GM19043 (cell line): Measurements from ENCODE around the gene FMNL2.
"Not testable (repeated sequence)": the region's sequence is repeated elsewhere in the genome, so short reads cannot be mapped to it uniquely, and the experiment has no call there.

Experiments used
- ATAC-seq: cut with Tn5 transposase; IDR thresholded peaks from one replicate; pipeline ENCODE4 v1.9.1; 2021; ENCODE audit warnings: low read depth; ENCODE audit not compliant: unreplicated experiment

The FMNL2 gene

GRCh38 chr2:152372438-152372984 lies 37.5 kb downstream of the FMNL2 start:
- no peak for ATAC-seq

GRCh38 chr2:152375174-152375573 lies 40.2 kb downstream of the FMNL2 start:
- no peak for ATAC-seq

DNA sequence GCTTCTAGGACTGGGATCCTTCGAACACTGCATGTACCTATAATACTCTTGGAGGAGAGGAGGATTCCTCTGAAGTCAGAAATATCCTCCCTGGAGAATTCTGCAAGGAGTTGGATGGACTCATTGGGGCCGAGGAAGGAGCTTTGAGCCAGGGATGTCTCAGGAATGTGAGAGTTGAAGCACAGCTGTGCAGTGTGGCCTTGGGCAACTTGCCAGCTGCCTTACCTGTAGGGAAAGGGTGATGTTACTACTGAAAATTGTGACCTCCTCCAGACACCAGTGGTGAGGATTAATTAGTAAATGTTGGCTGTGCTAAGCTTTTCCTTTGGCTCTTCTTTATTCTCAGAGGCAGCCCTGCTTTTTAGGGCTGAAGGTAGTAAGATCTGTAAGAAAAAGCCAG lies 41.4 kb downstream of the FMNL2 start:
- ATAC-seq: no peak

DNA sequence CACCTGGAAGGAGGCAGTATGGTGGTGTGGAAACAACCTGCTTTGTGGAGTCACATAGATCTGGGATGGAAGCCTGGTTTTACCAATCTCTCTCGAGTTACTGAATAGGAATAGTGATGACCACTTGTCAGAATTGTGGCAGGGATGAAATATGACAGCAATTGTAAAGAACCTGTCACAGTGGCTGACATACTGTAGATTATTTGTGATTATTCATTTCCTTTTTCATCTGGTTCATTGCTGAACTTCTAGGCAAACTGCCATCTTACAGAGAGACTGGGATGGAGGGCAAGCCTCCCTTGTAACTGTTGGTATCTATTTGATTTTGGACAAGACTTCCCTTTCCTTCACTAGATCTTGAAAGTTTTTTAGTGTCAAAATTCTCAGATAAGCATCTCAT lies 42.0 kb downstream of the FMNL2 start:
- ATAC-seq: no peak

DNA sequence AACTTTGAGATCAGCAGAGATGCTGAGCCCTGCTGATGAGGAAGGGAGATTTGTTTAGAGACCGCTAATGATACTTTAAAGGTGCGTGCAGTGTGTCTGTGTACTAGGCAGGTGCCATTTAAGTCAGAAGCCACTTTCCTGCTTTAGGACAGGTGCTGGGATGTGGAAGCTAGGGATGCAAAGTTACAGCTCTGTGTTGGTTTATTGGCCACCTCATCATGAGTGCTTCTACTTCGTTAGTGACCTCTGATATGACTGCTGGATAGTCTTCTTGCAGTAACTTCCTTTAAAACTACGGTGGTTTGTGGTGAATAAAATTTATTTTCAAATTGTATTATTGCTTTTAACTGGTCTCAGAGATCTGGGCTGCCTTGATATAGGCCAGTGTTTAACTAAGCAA lies 44.1 kb downstream of the FMNL2 start:
- no peak for ATAC-seq

DNA sequence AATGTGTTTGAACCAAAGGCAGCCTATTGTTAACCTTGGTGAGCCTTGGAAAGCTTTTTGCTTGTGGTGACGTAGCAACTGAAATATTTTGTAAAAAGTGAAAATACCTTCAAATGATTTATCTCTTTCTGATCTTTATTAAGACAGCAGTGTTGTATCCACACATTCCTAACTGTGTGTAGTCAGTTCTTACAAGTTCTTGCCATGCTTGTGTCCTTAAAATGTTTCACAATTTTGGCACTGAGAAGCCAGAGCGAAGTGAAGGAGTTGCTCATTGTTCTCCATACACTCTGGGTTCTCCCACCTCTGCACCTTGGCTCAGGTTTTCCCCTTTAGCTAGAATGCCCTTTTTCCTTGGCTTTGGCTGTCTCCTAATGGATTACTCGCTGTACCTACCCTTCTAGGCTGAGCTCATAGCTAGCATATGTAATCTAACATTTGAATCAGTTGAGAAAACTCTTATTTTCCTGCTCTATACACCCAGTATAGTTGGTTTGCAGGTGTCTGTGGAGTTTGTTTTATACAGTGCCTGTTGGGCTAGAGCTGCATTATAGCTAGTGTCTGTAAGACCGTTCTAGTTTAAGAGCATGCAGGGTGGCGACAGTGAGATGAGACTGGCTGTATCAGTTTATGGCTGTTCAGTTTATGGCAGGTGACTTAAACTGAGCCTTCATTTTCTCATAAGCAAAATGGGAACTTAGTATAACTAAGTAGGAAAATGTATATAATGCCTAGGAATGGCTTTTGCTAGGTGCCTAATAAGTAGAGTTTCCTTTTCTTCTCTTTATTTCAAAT lies 45.5 kb downstream of the FMNL2 start:
- no peak for ATAC-seq

- ATAC-seq: no peak
These were observed 48.7 kb downstream of the FMNL2 start for GRCh38 chr2:152383702-152384101.

GRCh38 chr2:152384992-152385391 lies 50.0 kb downstream of the FMNL2 start:
- ATAC-seq: no peak

DNA sequence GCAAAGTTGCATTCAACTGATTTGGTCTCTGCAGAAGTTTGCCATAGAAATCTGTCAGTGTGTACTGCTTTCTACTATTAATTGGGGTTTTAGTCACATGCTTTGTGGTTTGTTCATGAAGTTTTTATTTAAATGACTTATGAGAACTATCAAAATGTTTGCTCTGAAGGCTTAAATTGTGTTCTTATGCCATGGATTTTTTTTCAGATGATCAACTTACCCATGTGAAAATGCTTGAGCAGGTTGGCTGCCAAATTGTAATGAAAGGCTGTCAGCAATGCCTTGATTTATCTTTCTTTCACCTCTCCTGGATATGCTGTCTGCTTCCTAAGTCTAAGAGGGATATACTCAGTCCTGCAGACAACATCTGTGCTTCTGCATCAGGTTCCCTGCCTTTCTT lies 50.7 kb downstream of the FMNL2 start:
- ATAC-seq: no peak

GRCh38 chr2:152386266-152386665 lies 51.3 kb downstream of the FMNL2 start:
- no peak for ATAC-seq

GRCh38 chr2:152387041-152387440 lies 52.1 kb downstream of the FMNL2 start:
- no peak for ATAC-seq

DNA sequence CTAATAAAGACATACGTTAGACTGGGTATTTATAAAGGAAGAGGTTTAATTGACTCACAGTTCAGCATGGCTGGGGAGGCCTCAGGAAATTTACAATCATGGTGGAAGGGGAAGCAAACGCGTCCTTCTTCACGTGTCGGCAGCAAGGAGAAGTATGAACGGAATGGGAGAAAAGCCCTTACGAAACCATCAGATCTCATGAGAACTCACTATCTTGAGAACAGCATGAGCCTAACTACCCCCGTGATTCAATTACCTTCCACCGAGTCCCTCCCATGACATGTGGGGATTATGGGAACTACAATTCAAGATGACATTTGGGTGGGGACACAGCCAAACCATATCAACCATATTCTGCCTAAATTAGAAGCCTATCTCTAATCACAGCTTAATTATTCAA lies 53.3 kb downstream of the FMNL2 start:
- not testable (repeated sequence) for ATAC-seq

- no peak for ATAC-seq
These were observed 54.5 kb downstream of the FMNL2 start for GRCh38 chr2:152389483-152389882.

GRCh38 chr2:152390837-152391236 lies 55.9 kb downstream of the FMNL2 start:
- no peak for ATAC-seq

GRCh38 chr2:152391318-152391717 lies 56.3 kb downstream of the FMNL2 start:
- no peak for ATAC-seq

- ATAC-seq: no peak
These were observed 58.4 kb downstream of the FMNL2 start for GRCh38 chr2:152393377-152393776.

DNA sequence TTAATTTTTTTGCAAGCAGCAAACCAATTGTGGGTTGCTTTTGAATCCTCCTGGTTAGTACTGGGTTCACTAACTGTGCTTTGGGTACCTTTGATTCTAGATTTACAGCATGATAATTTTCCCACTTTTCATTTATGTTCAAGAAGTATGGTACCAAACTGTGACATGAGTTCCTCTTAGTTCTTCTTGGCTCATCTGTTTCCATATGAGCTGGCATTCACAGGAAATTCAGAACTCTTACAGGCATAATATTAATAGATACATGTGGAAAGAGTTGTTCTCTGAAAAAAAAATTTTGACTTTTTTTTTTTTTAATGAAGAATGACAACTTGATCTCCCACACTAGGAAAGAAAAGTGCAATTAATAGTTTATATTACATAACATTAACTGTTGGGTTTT lies 59.4 kb downstream of the FMNL2 start:
- ATAC-seq: no peak

GRCh38 chr2:152395103-152395502 lies 60.1 kb downstream of the FMNL2 start:
- ATAC-seq: no peak

DNA sequence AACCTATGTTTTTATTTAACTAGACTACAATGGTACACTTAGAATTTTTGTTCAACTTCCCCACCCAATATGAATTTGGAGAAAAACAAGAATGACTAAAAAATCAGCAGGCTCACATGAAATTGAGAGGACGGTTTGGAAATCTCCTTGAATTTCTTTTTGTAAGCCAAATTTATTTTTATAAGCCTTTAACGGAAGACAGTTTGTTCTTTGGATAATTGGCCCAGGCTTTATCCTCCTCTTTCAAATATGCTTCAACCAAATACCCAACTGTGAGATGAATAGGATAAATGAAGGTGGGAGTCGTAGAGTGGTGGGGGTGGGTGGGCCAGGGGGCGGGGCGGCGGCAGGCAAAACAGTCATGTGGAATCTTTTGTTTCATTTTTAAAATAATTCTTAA lies 60.6 kb downstream of the FMNL2 start:
- ATAC-seq: no peak

DNA sequence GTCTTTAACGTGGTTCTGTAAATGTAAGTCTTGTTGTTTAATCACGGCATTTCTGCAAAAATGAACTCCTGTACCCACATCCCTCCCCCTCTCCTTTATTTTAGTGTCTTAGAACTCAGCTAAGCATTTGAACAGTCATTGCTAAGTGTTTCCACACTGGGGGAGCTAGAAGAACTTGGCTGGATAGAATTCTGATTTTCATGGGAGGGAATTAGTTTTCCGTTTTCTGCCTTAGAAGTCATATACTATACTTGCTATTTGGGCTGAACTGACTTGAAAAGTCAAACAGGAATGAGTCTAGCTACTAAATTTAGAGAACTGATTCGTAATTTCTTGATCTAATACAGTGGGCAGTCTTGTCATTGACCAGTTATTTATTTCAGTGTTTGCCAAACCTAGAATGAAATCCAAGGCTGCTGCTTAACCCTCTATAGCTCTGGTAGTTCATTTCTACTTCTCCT lies 61.1 kb downstream of the FMNL2 start:
- no peak for ATAC-seq

DNA sequence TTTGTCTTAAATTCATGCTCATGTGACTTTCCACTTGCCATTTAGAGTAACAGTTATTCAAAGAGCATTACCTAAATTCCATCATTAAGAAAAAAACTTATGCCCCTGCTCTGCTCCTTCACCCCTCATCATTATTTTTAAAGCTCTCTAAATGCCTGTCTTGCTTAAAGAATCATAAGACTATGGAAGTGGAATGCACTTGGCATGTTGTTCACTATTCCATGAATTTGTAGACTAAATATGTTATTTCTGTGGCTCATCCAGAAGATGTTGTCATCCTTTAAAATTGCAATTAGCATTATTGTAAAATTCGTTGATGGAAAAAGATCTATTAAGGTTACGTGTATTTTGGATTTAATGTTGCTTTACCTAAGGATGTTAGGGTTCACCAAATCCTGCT lies 61.8 kb downstream of the FMNL2 start:
- ATAC-seq: no peak

DNA sequence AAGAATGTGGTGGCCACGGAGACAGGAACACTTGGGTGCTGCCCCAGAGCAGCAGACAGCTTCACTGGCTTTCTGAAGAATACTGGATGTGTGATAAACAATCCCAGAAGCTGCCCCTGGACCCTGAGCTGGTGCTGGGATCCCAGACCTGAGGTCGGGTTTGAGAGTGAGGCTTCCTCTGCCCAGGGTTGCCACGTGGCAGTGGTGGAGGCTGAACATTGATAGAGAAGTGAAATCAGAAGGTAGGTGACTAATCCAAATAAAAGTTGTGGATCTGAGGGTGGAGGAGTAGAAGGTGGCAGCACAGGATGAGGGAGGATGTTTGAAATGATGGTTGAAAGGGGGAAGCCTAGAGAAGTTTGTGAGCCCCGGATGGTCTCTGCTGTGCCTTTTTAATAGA lies 64.0 kb downstream of the FMNL2 start:
- ATAC-seq: no peak
